ENCODE measurements around the gene CT47A7.
"Not testable (repeated sequence)": the region's sequence is repeated elsewhere in the genome, so short reads cannot be mapped to it uniquely, and the experiment has no call there.

Gene CT47A7

DNA sequence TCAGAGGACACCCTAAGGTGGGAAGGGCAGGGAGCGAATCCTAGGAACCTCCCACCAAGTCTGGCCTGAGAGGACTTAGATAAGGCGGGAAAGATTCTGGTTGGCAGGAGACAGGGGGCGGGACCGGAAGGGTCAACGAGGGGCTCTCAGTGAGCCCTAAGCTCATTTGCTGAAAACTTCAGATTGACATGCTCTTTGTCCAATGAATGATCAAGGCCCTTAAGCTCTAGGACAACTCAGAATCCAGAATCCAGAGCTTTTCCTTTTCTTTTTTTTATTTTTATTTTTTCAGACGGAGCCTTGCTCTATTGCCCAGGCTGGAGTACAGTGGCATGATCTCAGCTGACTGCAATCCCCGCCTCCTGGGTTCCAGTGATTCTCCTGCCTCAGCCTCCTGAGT, at the start of gene CT47A7:
Gene CT47A7, minus strand, starts transcription at position 101 of the 400 bp plus-strand sequence. CDS start 255 bp downstream, outside the sequence.
- DNase-seq = not testable (repeated sequence)

DNA sequence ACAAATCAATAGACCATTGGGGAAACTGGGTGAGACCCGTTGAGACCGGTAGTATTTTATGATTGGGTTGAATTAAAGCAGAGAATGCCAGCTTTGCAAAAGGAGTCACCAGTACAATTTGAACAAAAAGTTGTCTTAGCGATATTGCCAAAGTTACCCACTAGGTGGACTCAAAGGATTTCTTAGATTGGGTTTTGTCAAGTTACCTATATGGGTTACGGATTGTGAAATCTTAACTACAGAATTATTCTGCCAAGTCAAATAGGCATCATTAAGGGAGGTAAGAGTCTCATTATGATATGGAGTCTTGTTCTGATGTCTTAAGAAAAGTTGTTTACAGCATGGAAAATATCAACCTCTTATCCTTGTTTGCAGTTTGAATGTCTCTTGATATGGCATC, 44.2 kb upstream of the CT47A7 start:
- no peak for DNase-seq

DNA sequence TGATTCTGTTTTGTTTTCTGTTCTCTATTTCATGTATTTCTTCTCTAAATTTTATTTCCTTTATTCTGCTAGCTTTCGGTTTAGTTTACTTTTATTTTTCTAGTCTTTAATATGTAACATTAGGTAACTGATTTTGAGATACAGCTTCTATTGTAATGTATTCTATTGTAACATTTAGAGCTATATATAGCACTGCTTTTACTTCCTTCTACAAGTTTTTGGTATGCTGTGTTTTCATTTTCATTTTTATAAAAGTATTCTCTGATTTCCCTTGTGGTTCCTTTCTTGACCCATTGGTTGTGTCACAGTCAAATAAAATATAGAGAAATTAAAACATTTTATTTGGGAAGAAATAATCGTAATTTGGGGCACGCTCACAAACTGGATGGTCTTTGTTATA, 43.0 kb upstream of the CT47A7 start:
- DNase-seq = no peak

DNA sequence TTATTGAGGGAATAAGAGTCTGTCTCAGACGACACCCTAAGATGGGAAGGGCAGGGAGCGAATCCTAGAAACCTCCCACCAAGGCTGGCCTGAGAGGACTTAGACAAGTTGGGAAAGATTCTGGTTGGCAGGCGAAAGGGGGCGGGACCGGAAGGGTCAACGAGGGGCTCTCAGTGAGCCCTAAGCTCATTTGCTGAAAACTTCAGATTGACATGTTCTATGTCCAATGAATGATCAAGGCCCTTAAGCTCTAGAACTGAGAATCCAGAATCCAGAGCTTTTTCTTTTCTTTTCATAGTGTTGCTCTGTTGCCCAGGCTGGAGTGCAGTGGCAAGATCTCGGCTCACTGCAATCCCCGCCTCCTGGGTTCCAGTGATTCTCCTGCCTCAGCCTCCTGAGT, 29.3 kb upstream of the CT47A7 start, which contains the start of gene CT47A1:
Gene CT47A1, minus strand, starts transcription at position 101 of the 400 bp plus-strand sequence. CDS start 231 bp downstream, outside the sequence.
- DNase-seq = not testable (repeated sequence)

All from NCI-H2171 (cell line).